Trophoblast cell (in vitro differentiated cells and primary cell): ENCODE results near the gene LPCAT3.

Source experiments
- DNase-seq, 2 donors: peaks; one replicate each; pipeline ENCODE4 v3.0.0-alpha.2; 2016
- H2AFZ ChIP-seq: 2 replicates; pipeline ENCODE4 v1.6.1; 2013; ENCODE audit warnings: low read length, moderate library complexity, mild to moderate bottlenecking; ENCODE audit not compliant: insufficient read depth, poor library complexity
- H2AK5ac ChIP-seq: 2 replicates; pipeline ENCODE4 v1.6.1; 2013; ENCODE audit warnings: mild to moderate bottlenecking, low read length
- H2BK120ac ChIP-seq: 2 replicates; pipeline ENCODE4 v1.6.1; 2013; ENCODE audit warnings: low read length, mild to moderate bottlenecking, moderate library complexity; ENCODE audit not compliant: insufficient read depth, poor library complexity
- H2BK12ac ChIP-seq: 2 replicates; pipeline ENCODE4 v1.6.1; 2013; ENCODE audit warnings: mild to moderate bottlenecking, low read length, moderate library complexity
- H2BK5ac ChIP-seq: 2 replicates; pipeline ENCODE4 v1.6.1; 2013; ENCODE audit warnings: low read length, low read depth, moderate library complexity, mild to moderate bottlenecking; ENCODE audit not compliant: poor library complexity
- H3K14ac ChIP-seq: 2 replicates; pipeline ENCODE4 v1.6.1; 2013; ENCODE audit warnings: mild to moderate bottlenecking, low read length
- H3K18ac ChIP-seq: 2 replicates; pipeline ENCODE4 v1.6.1; 2013; ENCODE audit warnings: mild to moderate bottlenecking, low read length
- H3K23ac ChIP-seq: 2 replicates; pipeline ENCODE4 v1.6.1; 2013; ENCODE audit warnings: low read length
- H3K27ac ChIP-seq: 2 replicates; pipeline ENCODE4 v1.5.1; 2013; ENCODE audit warnings: low read depth, mild to moderate bottlenecking, inconsistent platforms, low read length, moderate library complexity
- H3K27me3 ChIP-seq: 2 replicates; pipeline ENCODE4 v1.6.1; 2013; ENCODE audit warnings: inconsistent platforms, mild to moderate bottlenecking, low read length, moderate library complexity; ENCODE audit not compliant: insufficient read depth
- H3K36me3 ChIP-seq, 2 experiments: 1 replicate in 1 of 2; 2 replicates in 1 of 2; pipeline ENCODE4 v1.6.1; 2013; ENCODE audit warnings: low read length in 2 of 2, mild to moderate bottlenecking in 2 of 2, moderate library complexity in 1 of 2; ENCODE audit not compliant: insufficient read depth in 2 of 2, control insufficient read depth in 1 of 2
- H3K4ac ChIP-seq: 2 replicates; pipeline ENCODE4 v1.6.1; 2013; ENCODE audit warnings: low read depth, mild to moderate bottlenecking, low read length, moderate library complexity
- H3K4me1 ChIP-seq, 2 experiments: 1 replicate in 1 of 2; 2 replicates in 1 of 2; pipeline ENCODE4 v1.6.1; 2013; ENCODE audit warnings: low read length in 2 of 2, mild to moderate bottlenecking in 2 of 2, moderate library complexity in 1 of 2; ENCODE audit not compliant: insufficient read depth in 2 of 2, control insufficient read depth in 1 of 2
- H3K4me2 ChIP-seq: 2 replicates; pipeline ENCODE4 v1.6.1; 2013; ENCODE audit warnings: inconsistent platforms, mild to moderate bottlenecking, low read length, moderate library complexity
- H3K4me3 ChIP-seq: 2 replicates; pipeline ENCODE4 v1.5.1; 2013; ENCODE audit warnings: mild to moderate bottlenecking, low read depth, low read length, inconsistent platforms
- H3K79me1 ChIP-seq: one replicate; pipeline ENCODE4 v1.6.1; 2013; ENCODE audit warnings: low read length
- H3K79me2 ChIP-seq: 2 replicates; pipeline ENCODE4 v1.6.1; 2013; ENCODE audit warnings: low read length, mild to moderate bottlenecking; ENCODE audit not compliant: control insufficient read depth, insufficient read depth, poor library complexity
- H3K9ac ChIP-seq: 2 replicates; pipeline ENCODE4 v1.6.1; 2013; ENCODE audit warnings: mild to moderate bottlenecking, low read length
- H3K9me3 ChIP-seq: 2 replicates; pipeline ENCODE4 v1.6.1; 2013; ENCODE audit warnings: low read depth, mild to moderate bottlenecking, control low read depth, inconsistent platforms, low read length; ENCODE audit not compliant: insufficient read depth
- H4K12ac ChIP-seq: 2 replicates; pipeline ENCODE4 v1.6.1; 2013; ENCODE audit warnings: low read depth, mild to moderate bottlenecking, low read length, moderate library complexity
- H4K8ac ChIP-seq: 2 replicates; pipeline ENCODE4 v1.6.1; 2013; ENCODE audit warnings: low read depth, mild to moderate bottlenecking, low read length, moderate library complexity
- H4K91ac ChIP-seq: one replicate; pipeline ENCODE4 v1.6.1; 2013; ENCODE audit warnings: low read depth, mild to moderate bottlenecking, low read length, moderate library complexity
- whole genome bisulfite sequencing: extraction: QIAGEN DNeasy Blood & Tissue Kit; methylation state at CpG from one replicate; pipeline ENCODE4 v1.1.7; 2013; ENCODE audit warnings: missing lambda C conversion rate; ENCODE audit not compliant: insufficient read length, insufficient coverage; ENCODE audit errors: extremely low coverage; 5-methylcytosine and 5-hydroxymethylcytosine counted together

The LPCAT3 gene

DNA sequence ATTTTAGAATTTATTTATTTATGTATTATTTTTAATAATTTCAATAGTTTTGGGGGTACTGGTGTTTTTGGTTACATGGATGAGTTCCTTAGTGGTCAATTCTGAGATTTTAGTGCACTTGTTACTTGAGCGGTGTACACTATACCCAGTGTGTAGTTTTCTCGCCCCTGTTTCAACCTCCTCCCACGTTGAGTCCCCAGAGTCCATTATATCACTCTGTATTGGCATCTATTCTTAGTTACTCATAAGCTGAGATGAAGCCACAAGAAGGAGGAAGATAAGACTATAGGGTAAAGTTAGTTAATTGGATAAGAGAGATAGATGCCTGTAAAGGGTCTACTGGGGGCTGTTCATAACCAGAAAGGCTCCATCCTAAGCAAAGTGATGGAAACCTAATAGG, 46.2 kb upstream of the LPCAT3 start:
- H3K18ac ChIP-seq = no peak overlapping the region
- no peaks in the 10 kb centered on the region for H3K27me3 ChIP-seq
- H2AFZ ChIP-seq = no peak overlapping the region
- H4K12ac ChIP-seq = no peak overlapping the region
- H3K36me3 ChIP-seq = no peaks in the 10 kb centered on the region
- WGBS = no CpG with 5 or more reads among the region's 3 CpGs
- H3K4ac ChIP-seq = no peak overlapping the region
- no peak overlapping the region for H3K14ac ChIP-seq
- no peak overlapping the region for H2BK120ac ChIP-seq
- no peak overlapping the region for H3K27ac ChIP-seq
- no peaks in the 10 kb centered on the region for H3K9me3 ChIP-seq
- H2BK5ac ChIP-seq = no peak overlapping the region
- no peak overlapping the region for H4K8ac ChIP-seq
- H3K4me3 ChIP-seq = no peak overlapping the region
- no peak overlapping the region for H2AK5ac ChIP-seq
- no peak overlapping the region for H3K4me2 ChIP-seq
- peaks cover 2 to 4% of the 10 kb centered on the region in 2 experiments for H3K4me1 ChIP-seq
- no peak overlapping the region for H3K9ac ChIP-seq
- H3K79me2 ChIP-seq = no peaks in the 10 kb centered on the region
- H3K79me1 ChIP-seq = no peaks in the 10 kb centered on the region
- no peak overlapping the region for H2BK12ac ChIP-seq
- H3K23ac ChIP-seq = no peak overlapping the region
- DNase-seq = no peak
- no peak overlapping the region for H4K91ac ChIP-seq

DNA sequence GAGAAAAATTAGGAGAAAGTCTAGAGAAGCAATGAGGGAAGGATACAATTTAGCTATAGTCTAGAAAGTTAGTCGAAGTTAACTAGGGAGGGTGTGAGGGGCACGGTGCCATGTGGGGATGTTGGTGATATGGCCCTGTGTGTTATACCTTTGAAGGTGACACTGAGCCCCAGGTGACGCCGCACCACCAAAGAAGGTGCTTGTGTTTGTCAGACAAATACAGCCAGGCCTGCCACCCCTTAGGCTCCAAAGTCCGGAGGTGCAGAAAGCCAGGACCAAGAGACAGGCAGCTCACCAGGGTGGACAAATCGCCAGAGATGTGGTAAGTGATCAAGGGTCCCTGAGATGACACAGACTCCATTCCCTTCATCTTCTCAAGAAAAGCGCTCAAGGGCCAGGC, 43.3 kb upstream of the LPCAT3 start:
- no peak overlapping the region for H4K91ac ChIP-seq
- no peak overlapping the region for H2BK5ac ChIP-seq
- no peak overlapping the region for H2AK5ac ChIP-seq
- no peak overlapping the region for H3K27ac ChIP-seq
- no CpG with 5 or more reads among the region's 7 CpGs for WGBS
- no peak overlapping the region for H3K4me3 ChIP-seq
- H3K4ac ChIP-seq = no peak overlapping the region
- H4K8ac ChIP-seq = no peak overlapping the region
- H2AFZ ChIP-seq = no peak overlapping the region
- no peaks in the 10 kb centered on the region for H3K27me3 ChIP-seq
- DNase-seq = no peak
- no peak overlapping the region for H3K14ac ChIP-seq
- no peak overlapping the region for H3K23ac ChIP-seq
- no peaks in the 10 kb centered on the region for H3K36me3 ChIP-seq
- no peaks in the 10 kb centered on the region for H3K4me1 ChIP-seq
- no peaks in the 10 kb centered on the region for H3K79me2 ChIP-seq
- no peak overlapping the region for H3K9ac ChIP-seq
- H3K79me1 ChIP-seq = no peaks in the 10 kb centered on the region
- H3K4me2 ChIP-seq = no peak overlapping the region
- no peak overlapping the region for H4K12ac ChIP-seq
- no peak overlapping the region for H3K18ac ChIP-seq
- no peak overlapping the region for H2BK12ac ChIP-seq
- no peak overlapping the region for H2BK120ac ChIP-seq
- no peaks in the 10 kb centered on the region for H3K9me3 ChIP-seq

GRCh38 chr12:7061138-7061537, 42.9 kb upstream of the LPCAT3 start:
- H3K4me2 ChIP-seq = no peak overlapping the region
- H2AK5ac ChIP-seq = no peak overlapping the region
- H2AFZ ChIP-seq = no peak overlapping the region
- no peak overlapping the region for H3K9ac ChIP-seq
- no peak overlapping the region for H4K12ac ChIP-seq
- no peaks in the 10 kb centered on the region for H3K27me3 ChIP-seq
- H3K4me1 ChIP-seq = no peaks in the 10 kb centered on the region
- H4K8ac ChIP-seq = no peak overlapping the region
- no peak for DNase-seq
- H3K14ac ChIP-seq = no peak overlapping the region
- H3K79me1 ChIP-seq = no peaks in the 10 kb centered on the region
- no peak overlapping the region for H3K4ac ChIP-seq
- H3K36me3 ChIP-seq = no peaks in the 10 kb centered on the region
- H3K27ac ChIP-seq = no peak overlapping the region
- H3K18ac ChIP-seq = no peak overlapping the region
- H3K4me3 ChIP-seq = peak overlapping the region; percentile 7
- H2BK12ac ChIP-seq = no peak overlapping the region
- H2BK5ac ChIP-seq = no peak overlapping the region
- WGBS = no CpG with 5 or more reads among the region's 13 CpGs
- no peak overlapping the region for H3K23ac ChIP-seq
- H3K9me3 ChIP-seq = no peaks in the 10 kb centered on the region
- no peak overlapping the region for H4K91ac ChIP-seq
- no peak overlapping the region for H2BK120ac ChIP-seq
- H3K79me2 ChIP-seq = no peaks in the 10 kb centered on the region

GRCh38 chr12:7060353-7060954, 42.2 kb upstream of the LPCAT3 start, which contains the start of gene C1S:
C1S (plus strand) TSS chr12:7060718; CDS start chr12:7061913, 1,195 bp downstream.
- H3K79me2 ChIP-seq = no peaks in the 10 kb centered on the region
- H3K27ac ChIP-seq = no peak within 1 kb of the TSS
- H3K14ac ChIP-seq = no peak within 1 kb of the TSS
- H2BK12ac ChIP-seq = no peak within 1 kb of the TSS
- H3K4me2 ChIP-seq = no peak within 1 kb of the TSS
- no peak within 1 kb of the TSS for H4K12ac ChIP-seq
- H3K9ac ChIP-seq = no peak within 1 kb of the TSS
- H4K91ac ChIP-seq = no peak within 1 kb of the TSS
- no CpG with 5 or more reads among the region's 10 CpGs for WGBS
- no peaks in the 10 kb centered on the region for H3K4me1 ChIP-seq
- DNase-seq = peak; percentile 67 to 75
- no peak within 1 kb of the TSS for H2BK120ac ChIP-seq
- no peaks in the 10 kb centered on the region for H3K36me3 ChIP-seq
- H2BK5ac ChIP-seq = no peak within 1 kb of the TSS
- H2AFZ ChIP-seq = no peak within 1 kb of the TSS
- no peak within 1 kb of the TSS for H3K4ac ChIP-seq
- H3K4me3 ChIP-seq = peak within 1 kb of the TSS; percentile 7
- no peak within 1 kb of the TSS for H2AK5ac ChIP-seq
- H3K79me1 ChIP-seq = no peaks in the 10 kb centered on the region
- H3K18ac ChIP-seq = no peak within 1 kb of the TSS
- H3K23ac ChIP-seq = no peak within 1 kb of the TSS
- no peak within 1 kb of the TSS for H4K8ac ChIP-seq
- no peaks in the 10 kb centered on the region for H3K27me3 ChIP-seq
- no peaks in the 10 kb centered on the region for H3K9me3 ChIP-seq
